Testis (tissue), 3 donors: ENCODE results near the gene TRIP10. TPM values are rescaled to one million over a fixed set of nuclear protein-coding genes. Genes with fewer than 3 reads are reported as not detected.
A peak's percentile ranks its signal among the peaks of the same experiment; 100 is the strongest.

ENCODE experiments used
- DNase-seq: peaks from one replicate; pipeline ENCODE4 v3.0.0-alpha.2; 2019
- H3K27ac ChIP-seq, 2 donors: fragments of 200-600 bp; sonication (generic); one replicate each; pipeline ENCODE4 v1.5.1; 2019
- H3K27me3 ChIP-seq: fragments of 200-600 bp; sonication (generic); one replicate; pipeline ENCODE4 v1.5.1; 2019
- H3K36me3 ChIP-seq: fragments of 200-600 bp; sonication (generic); one replicate; pipeline ENCODE4 v1.5.1; 2017; ENCODE audit warnings: low read depth; ENCODE audit errors: missing control alignments
- H3K4me1 ChIP-seq: fragments of 200-600 bp; sonication (generic); one replicate; pipeline ENCODE4 v1.5.1; 2019
- H3K4me3 ChIP-seq, 2 donors: fragments of 200-600 bp; sonication (generic); one replicate each; pipeline ENCODE4 v1.5.1; 2017 to 2019
- H3K9me3 ChIP-seq: fragments of 200-600 bp; sonication (generic); one replicate; pipeline ENCODE4 v1.5.1; 2017
- CTCF ChIP-seq, 3 experiments: fragments of 450-650 bp in 2 of 3; fragments of 200-600 bp in 1 of 3; sonication (generic) in 1 of 3; IDR thresholded peaks; one replicate each; pipeline ENCODE4 v1.5.1; 2016 to 2019; ENCODE audit warnings: antibody characterized with exemption in 3 of 3, mild to moderate bottlenecking in 2 of 3, moderate library complexity in 1 of 3
- POLR2A ChIP-seq: fragments of 450-650 bp; IDR thresholded peaks from one replicate; pipeline ENCODE4 v1.6.1; 2017; ENCODE audit warnings: antibody characterized with exemption, mild to moderate bottlenecking, moderate library complexity
- WGBS, 2 donors: methylation state at CpG; one replicate each; pipeline ENCODE4 v1.1.5; 2018; 5-methylcytosine and 5-hydroxymethylcytosine counted together
- intact Hi-C: fragments of 100-400 bp; cut with DNase I; formaldehyde crosslinking; loops from one replicate; pipeline ENCODE4 v1.15.1; 2023; ENCODE audit warnings: low total_unique reads
- polyA plus RNA-seq: library from polyadenylated mRNA; stranded (reverse); fragments of 350-450 nt; fragmentation: Illumina TruSeq; extraction: RNeasy Lipid Tissue Mini Kit (QIAGEN cat#74804); gene quantifications from one replicate; pipeline ENCODE4 v1.2.3, GENCODE V29; 2014; ENCODE audit warnings: low read depth, low replicate concordance; ENCODE audit not compliant: insufficient read depth
- total RNA-seq, 2 donors: library from RNA; depleted of rRNA; stranded (reverse); fragments of >200 nt; gene quantifications; one replicate each; pipeline ENCODE4 v1.2.3, GENCODE V29; 2016

The TRIP10 gene
- total and polyA plus RNA-seq, 3 donors from 2014 or later, result 60.4 to 65.8 (median 62.7) TPM

DNA sequence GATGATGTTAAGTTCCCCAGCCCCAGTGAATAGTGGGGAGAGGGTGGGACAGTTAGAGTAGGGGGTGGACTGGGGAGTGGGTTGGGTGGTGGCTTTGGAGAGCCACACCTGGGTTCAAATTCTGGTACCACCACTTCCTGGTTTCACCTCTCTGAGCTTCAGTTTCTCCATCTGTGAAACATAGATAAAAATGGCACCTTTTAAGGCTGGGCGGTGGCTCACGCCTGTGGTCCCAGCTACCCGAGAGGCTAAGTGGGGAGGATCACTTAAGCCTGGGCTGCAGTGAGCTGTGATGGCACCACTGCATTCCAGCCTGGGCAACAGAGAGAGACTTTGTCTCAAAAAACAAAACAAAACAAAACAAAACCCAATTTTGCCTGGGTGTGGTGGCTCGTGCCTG lies 38.9 kb downstream of the TRIP10 start:
- 82 to 85% methylated on average over 4 of the region's 4 CpGs for WGBS, 2 donors
- no peaks in the 10 kb centered on the region for H3K4me1 ChIP-seq
- intact Hi-C loops, result no loop called here
- DNase-seq, result no peak
- no peaks in the 10 kb centered on the region for H3K36me3 ChIP-seq
- no peak overlapping the region for H3K4me3 ChIP-seq
- H3K27me3 ChIP-seq, result no peaks in the 10 kb centered on the region
- no peak for TF ChIP-seq CTCF (IDR thresholded peaks at IDR 0.05)
- no peak for TF ChIP-seq POLR2A
- no peak overlapping the region for H3K27ac ChIP-seq
- no peaks in the 10 kb centered on the region for H3K9me3 ChIP-seq

GRCh38 chr19:6779206-6779605 lies 39.7 kb downstream of the TRIP10 start:
- intact Hi-C loops, result no loop called here
- H3K27ac ChIP-seq, result no peak overlapping the region
- TF ChIP-seq POLR2A (no peak), CTCF (IDR thresholded peaks at IDR 0.05) (no peak)
- no peaks in the 10 kb centered on the region for H3K36me3 ChIP-seq
- no peak for DNase-seq
- H3K4me1 ChIP-seq, result no peaks in the 10 kb centered on the region
- 66 to 67% methylated on average over 4 of the region's 4 CpGs for WGBS, 2 donors
- no peaks in the 10 kb centered on the region for H3K9me3 ChIP-seq
- H3K27me3 ChIP-seq, result no peaks in the 10 kb centered on the region
- H3K4me3 ChIP-seq, result no peak overlapping the region

- Histone ChIP-seq H3K4me3 (no peak overlapping the region), H3K9me3 (no peaks in the 10 kb centered on the region), H3K27me3 (no peaks in the 10 kb centered on the region), H3K36me3 (no peaks in the 10 kb centered on the region), H3K27ac (no peak overlapping the region), H3K4me1 (no peaks in the 10 kb centered on the region)
- 90 to 93% methylated on average over 4 of the region's 4 CpGs for WGBS, 2 donors
- TF ChIP-seq CTCF (IDR thresholded peaks at IDR 0.05) (no peak), POLR2A (no peak)
- no peak for DNase-seq
- intact Hi-C loops, result no loop called here
Measured at GRCh38 chr19:6787393-6787792, 47.9 kb downstream of the TRIP10 start.

GRCh38 chr19:6788896-6789295 lies 49.4 kb downstream of the TRIP10 start:
- Histone ChIP-seq H3K36me3 (no peaks in the 10 kb centered on the region), H3K4me3 (no peak overlapping the region), H3K27ac (no peak overlapping the region), H3K27me3 (no peaks in the 10 kb centered on the region), H3K9me3 (no peaks in the 10 kb centered on the region), H3K4me1 (no peaks in the 10 kb centered on the region)
- DNase-seq, result no peak
- WGBS, 2 donors, result 58 to 63% methylated on average over 4 of the region's 4 CpGs
- intact Hi-C loops, result no loop called here
- TF ChIP-seq POLR2A, result no peak
- TF ChIP-seq CTCF (IDR thresholded peaks at IDR 0.05), result no peak

DNA sequence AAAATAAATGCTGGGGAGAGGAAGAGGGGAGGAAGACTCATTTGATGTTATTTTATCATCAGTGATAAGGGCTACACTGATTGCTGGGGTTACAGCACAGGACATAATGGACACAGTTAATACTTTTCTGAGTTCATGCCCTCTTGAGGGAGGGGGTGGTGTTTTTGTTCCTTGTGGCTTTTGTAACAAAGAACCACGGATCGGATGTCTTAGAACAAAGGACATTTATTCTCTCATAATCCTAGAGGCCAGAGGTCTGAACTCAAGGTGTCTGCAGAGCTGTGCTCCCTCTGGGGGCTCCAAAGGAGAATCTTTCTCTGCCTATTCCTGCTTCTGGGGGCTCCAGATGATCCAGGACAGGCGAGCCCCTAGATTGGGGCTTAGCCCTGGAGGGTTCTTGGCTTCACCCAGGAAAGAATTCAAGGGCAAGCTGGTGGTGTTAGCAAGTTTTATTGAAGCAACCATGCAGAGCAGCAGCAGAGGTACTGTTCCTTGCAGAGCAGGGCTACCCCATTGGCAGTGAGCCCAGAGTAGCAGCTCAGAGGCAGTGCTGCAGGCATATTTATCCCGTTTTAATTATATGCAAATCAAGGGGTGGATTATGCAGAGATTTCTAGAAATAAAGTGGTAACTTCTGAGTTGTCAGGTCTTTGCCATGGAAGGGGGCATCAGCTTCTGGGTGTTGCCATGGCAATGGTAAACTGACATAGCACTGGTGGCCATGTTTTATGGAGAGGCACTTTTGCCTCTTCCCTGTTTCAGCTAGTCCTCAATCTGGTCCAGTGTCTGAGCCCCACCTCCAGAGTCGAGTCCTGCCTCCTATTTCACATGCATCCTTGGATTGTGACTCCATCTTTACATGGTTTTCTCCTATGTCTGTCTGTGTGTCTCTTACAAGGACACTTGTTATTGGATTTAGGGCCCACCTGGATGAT lies 51.0 kb downstream of the TRIP10 start:
- DNase-seq, result peak; percentile 67
- no peak overlapping the region for H3K4me3 ChIP-seq
- TF ChIP-seq POLR2A (no peak), CTCF (IDR thresholded peaks at IDR 0.05) (no peak)
- 46 to 63% methylated on average over 5 of the region's 5 CpGs for WGBS, 2 donors
- H3K9me3 ChIP-seq, result no peaks in the 10 kb centered on the region
- no peak overlapping the region for H3K27ac ChIP-seq
- H3K4me1 ChIP-seq, result no peaks in the 10 kb centered on the region
- H3K36me3 ChIP-seq, result no peaks in the 10 kb centered on the region
- H3K27me3 ChIP-seq, result no peaks in the 10 kb centered on the region
- intact Hi-C loops, result no loop called here
